CD4-positive, alpha-beta T cell (primary cell): ENCODE results near the gene CACNA1B. TPM values are rescaled to one million over a fixed set of nuclear protein-coding genes. Genes with fewer than 3 reads are reported as not detected.

Source experiments
- ATAC-seq: fragments of 200-7000 bp; cut with Tn5 transposase; one replicate; pipeline ENCODE4 v1.10.0; 2022; ENCODE audit warnings: mild to moderate bottlenecking; ENCODE audit not compliant: poor library complexity
- CTCF ChIA-PET: fragments of 350-600 bp; sonication (Branson Sonifier 250); formaldehyde crosslinking; loops from one replicate; lab custom pipeline; 2021; ENCODE audit warnings: antibody characterized with exemption, inconsistent platforms; lab: Charles Lee
- POLR2A ChIA-PET: fragments of 350-600 bp; sonication (Branson Sonifier 250); formaldehyde crosslinking; loops from one replicate; lab custom pipeline; 2021; ENCODE audit warnings: antibody characterized with exemption, inconsistent platforms; lab: Charles Lee
- DNase-seq, 14 experiments: peaks; one replicate each; pipeline ENCODE4 v3.0.0-alpha.2; 2013 to 2020; ENCODE audit warnings: mixed read lengths in 2 of 14
- H3K27ac ChIP-seq, 2 donors: one replicate each; pipeline versions ENCODE4 v1.5.1 to v1.7.0; 2013; ENCODE audit warnings: low read length in 2 of 2, low read depth in 1 of 2, mild to moderate bottlenecking in 1 of 2
- H3K27me3 ChIP-seq, 2 experiments: 1 replicate in 1 of 2; 2 replicates in 1 of 2; pipeline versions ENCODE4 v1.6.1 to v1.7.0; 2013; ENCODE audit warnings: low read length in 2 of 2, control low read depth in 1 of 2, mild to moderate bottlenecking in 1 of 2, moderate library complexity in 1 of 2; ENCODE audit not compliant: insufficient read depth in 2 of 2, control insufficient read depth in 1 of 2
- H3K36me3 ChIP-seq: one replicate; pipeline ENCODE4 v1.6.1; 2013; ENCODE audit warnings: low read length, control low read depth; ENCODE audit not compliant: insufficient read depth
- H3K4me1 ChIP-seq: one replicate; pipeline ENCODE4 v1.6.1; 2013; ENCODE audit warnings: low read length, control low read depth; ENCODE audit not compliant: insufficient read depth
- H3K4me3 ChIP-seq: one replicate; pipeline ENCODE4 v1.5.1; 2013; ENCODE audit warnings: mild to moderate bottlenecking, low read length, moderate library complexity
- H3K9me3 ChIP-seq, 2 experiments: 1 replicate in 1 of 2; 2 replicates in 1 of 2; pipeline versions ENCODE4 v1.6.1 to v1.7.0; 2013; ENCODE audit warnings: low read length in 2 of 2, mild to moderate bottlenecking in 2 of 2, control low read depth in 1 of 2, moderate library complexity in 1 of 2; ENCODE audit not compliant: control insufficient read depth in 1 of 2, insufficient read depth in 1 of 2
- H3K27ac Mint-ChIP-seq: one replicate; pipeline ENCODE4 v1.8.0; 2020; ENCODE audit warnings: mixed read lengths
- H3K27me3 Mint-ChIP-seq: one replicate; pipeline ENCODE4 v1.8.0; 2021; ENCODE audit warnings: mixed read lengths
- H3K36me3 Mint-ChIP-seq: one replicate; pipeline ENCODE4 v1.8.0; 2021; ENCODE audit warnings: low read depth, mixed read lengths
- H3K4me1 Mint-ChIP-seq: one replicate; pipeline ENCODE4 v1.8.0; 2021; ENCODE audit warnings: low read depth, mixed read lengths
- H3K4me3 Mint-ChIP-seq: one replicate; pipeline ENCODE4 v1.8.0; 2020; ENCODE audit warnings: mild to moderate bottlenecking, mixed read lengths
- H3K9me3 Mint-ChIP-seq: one replicate; pipeline ENCODE4 v1.8.0; 2020; ENCODE audit warnings: mixed read lengths
- CTCF ChIP-seq: fragments of 200-600 bp; IDR thresholded peaks from one replicate; pipeline ENCODE4 v1.8.0; 2022; ENCODE audit warnings: antibody characterized with exemption, mild to moderate bottlenecking
- intact Hi-C, 2 experiments: fragments of 100-400 bp; cut with DNase I in 1 of 2; cut with micrococcal nuclease in 1 of 2; formaldehyde crosslinking; loops; one replicate each; pipeline versions ENCODE4 v1.15.1 to v1.9.0; 2023 to 2025; cut with DNase I, micrococcal nuclease
- total RNA-seq, 174 experiments: library from RNA in 2 of 174; stranded (reverse) in 2 of 174; gene quantifications; one replicate each; pipeline ENCODE4 v1.2.3 and lab custom pipeline; 2021 to 2026

CACNA1B gene
- total RNA-seq, 2 experiments from 2014 or later: not detected

GRCh38 chr9:137949260-137949659 lies 71.7 kb downstream of the CACNA1B start:
- Mint-ChIP-seq H3K4me3 (no peak overlapping the region), H3K36me3 (no peaks in the 10 kb centered on the region), H3K27me3 (no peaks in the 10 kb centered on the region), H3K4me1 (no peaks in the 10 kb centered on the region), H3K27ac (no peak overlapping the region), H3K9me3 (peaks cover 2% of the 10 kb centered on the region)
- ChIA-PET CTCF (no interaction called here), POLR2A (no interaction called here)
- no peaks in the 10 kb centered on the region for H3K36me3 ChIP-seq
- no peak overlapping the region for H3K4me3 ChIP-seq
- TF ChIP-seq CTCF: no peak
- H3K9me3 ChIP-seq: peaks cover 8 to 13% of the 10 kb centered on the region in 2 experiments
- no peaks in the 10 kb centered on the region for H3K4me1 ChIP-seq
- intact Hi-C loops: no loop called here
- H3K27me3 ChIP-seq: no peaks in the 10 kb centered on the region
- ATAC-seq: no peak
- no peak for DNase-seq
- H3K27ac ChIP-seq: no peak overlapping the region

- Mint-ChIP-seq H3K27me3 (no peaks in the 10 kb centered on the region), H3K27ac (no peak overlapping the region), H3K4me1 (no peaks in the 10 kb centered on the region), H3K4me3 (no peak overlapping the region), H3K36me3 (no peaks in the 10 kb centered on the region), H3K9me3 (no peaks in the 10 kb centered on the region)
- CTCF ChIA-PET: no interaction called here
- Histone ChIP-seq H3K27ac (no peak overlapping the region), H3K27me3 (no peaks in the 10 kb centered on the region), H3K9me3 (no peaks in the 10 kb centered on the region), H3K4me3 (no peak overlapping the region), H3K36me3 (no peaks in the 10 kb centered on the region), H3K4me1 (no peaks in the 10 kb centered on the region)
- intact Hi-C loops: no loop called here
- TF ChIP-seq CTCF: no peak
- POLR2A ChIA-PET: no interaction called here
- no peak for DNase-seq
- no peak for ATAC-seq
Measured at GRCh38 chr9:137951107-137951506, 73.5 kb downstream of the CACNA1B start.

- no peaks in the 10 kb centered on the region for H3K4me1 Mint-ChIP-seq
- ATAC-seq (no peak), DNase-seq (no peak)
- Histone ChIP-seq H3K4me3 (no peak overlapping the region), H3K27me3 (no peaks in the 10 kb centered on the region), H3K27ac (no peak overlapping the region), H3K36me3 (no peaks in the 10 kb centered on the region), H3K4me1 (no peaks in the 10 kb centered on the region), H3K9me3 (peaks cover 0 to 3% of the 10 kb centered on the region in 2 experiments)
- intact Hi-C loops: no loop called here
- no peaks in the 10 kb centered on the region for H3K27me3 Mint-ChIP-seq
- TF ChIP-seq CTCF: no peak
- no peak overlapping the region for H3K4me3 Mint-ChIP-seq
- CTCF ChIA-PET: no interaction called here
- no peaks in the 10 kb centered on the region for H3K36me3 Mint-ChIP-seq
- H3K27ac Mint-ChIP-seq: no peak overlapping the region
- H3K9me3 Mint-ChIP-seq: no peaks in the 10 kb centered on the region
- POLR2A ChIA-PET: no interaction called here
Measured at GRCh38 chr9:137951597-137952490, 74.3 kb downstream of the CACNA1B start.
